ENCODE measurements around the gene ATP7B. TPM values are rescaled to one million over a fixed set of nuclear protein-coding genes. Genes with fewer than 3 reads are reported as not detected.

ATP7B gene
- total and polyA plus RNA-seq, 2 experiments from 2014 or later: 3.9 to 14.4 TPM

- TF ChIP-seq CTCF (IDR thresholded peaks at IDR 0.05; ENCODE audit: low read depth, low read length): no peak
- H3K4me3 ChIP-seq: no peak overlapping the region
- no peak overlapping the region for H3K27ac ChIP-seq
- no peaks in the 10 kb centered on the region for H3K27me3 ChIP-seq
- DNase-seq (ENCODE audit: low read depth in 1 of 2, low spot score in 1 of 2): no peak
- no peaks in the 10 kb centered on the region for H3K4me1 ChIP-seq (ENCODE audit: low read depth)
- H3K9me3 ChIP-seq (ENCODE audit: low read depth): no peaks in the 10 kb centered on the region
- H3K36me3 ChIP-seq: no peaks in the 10 kb centered on the region
These were observed 77.7 kb downstream of the ATP7B start for GRCh38 chr13:51933466-51934058.

GRCh38 chr13:51932231-51932630, 79.0 kb downstream of the ATP7B start:
- no peaks in the 10 kb centered on the region for H3K9me3 ChIP-seq (ENCODE audit: low read depth)
- no peaks in the 10 kb centered on the region for H3K36me3 ChIP-seq
- DNase-seq (ENCODE audit: low read depth in 1 of 2, low spot score in 1 of 2): no peak
- H3K4me1 ChIP-seq (ENCODE audit: low read depth): no peaks in the 10 kb centered on the region
- no peak for TF ChIP-seq CTCF (IDR thresholded peaks at IDR 0.05; ENCODE audit: low read depth, low read length)
- no peak overlapping the region for H3K27ac ChIP-seq
- no peaks in the 10 kb centered on the region for H3K27me3 ChIP-seq
- H3K4me3 ChIP-seq: no peak overlapping the region

- H3K4me1 ChIP-seq (ENCODE audit: low read depth): no peaks in the 10 kb centered on the region
- no peak overlapping the region for H3K27ac ChIP-seq
- H3K9me3 ChIP-seq (ENCODE audit: low read depth): no peaks in the 10 kb centered on the region
- no peaks in the 10 kb centered on the region for H3K36me3 ChIP-seq
- no peaks in the 10 kb centered on the region for H3K27me3 ChIP-seq
- H3K4me3 ChIP-seq: no peak overlapping the region
- DNase-seq (ENCODE audit: low read depth in 1 of 2, low spot score in 1 of 2): no peak
- no peak for TF ChIP-seq CTCF (IDR thresholded peaks at IDR 0.05; ENCODE audit: low read depth, low read length)
These were observed 79.6 kb downstream of the ATP7B start for GRCh38 chr13:51931606-51932005.

GRCh38 chr13:51929699-51930098, 81.6 kb downstream of the ATP7B start:
- no peaks in the 10 kb centered on the region for H3K4me1 ChIP-seq (ENCODE audit: low read depth)
- no peak overlapping the region for H3K27ac ChIP-seq
- no peak for DNase-seq (ENCODE audit: low read depth in 1 of 2, low spot score in 1 of 2)
- no peak for TF ChIP-seq CTCF (IDR thresholded peaks at IDR 0.05; ENCODE audit: low read depth, low read length)
- no peak overlapping the region for H3K4me3 ChIP-seq
- H3K9me3 ChIP-seq (ENCODE audit: low read depth): no peaks in the 10 kb centered on the region
- H3K36me3 ChIP-seq: no peaks in the 10 kb centered on the region
- no peaks in the 10 kb centered on the region for H3K27me3 ChIP-seq

GRCh38 chr13:51928231-51928630, 83.0 kb downstream of the ATP7B start:
- H3K4me3 ChIP-seq: no peak overlapping the region
- H3K36me3 ChIP-seq: no peaks in the 10 kb centered on the region
- H3K27ac ChIP-seq: no peak overlapping the region
- no peak for TF ChIP-seq CTCF (IDR thresholded peaks at IDR 0.05; ENCODE audit: low read depth, low read length)
- no peaks in the 10 kb centered on the region for H3K9me3 ChIP-seq (ENCODE audit: low read depth)
- no peaks in the 10 kb centered on the region for H3K27me3 ChIP-seq
- DNase-seq (ENCODE audit: low read depth in 1 of 2, low spot score in 1 of 2): no peak
- H3K4me1 ChIP-seq (ENCODE audit: low read depth): no peaks in the 10 kb centered on the region
